Measurements from ENCODE around the gene LBR. TPM values are rescaled to one million over a fixed set of nuclear protein-coding genes. Genes with fewer than 3 reads are reported as not detected.

The LBR gene
- total and polyA plus RNA-seq, 12 donors, result 7.6 to 22.6 (median 10.3) TPM

- no peaks in the 10 kb centered on the region for H3K36me3 ChIP-seq
- ATAC-seq, result no peak
- no peak for DNase-seq
- no peaks in the 10 kb centered on the region for H3K9me3 ChIP-seq
- H3K4me3 ChIP-seq, result no peak overlapping the region
- no peak for TF ChIP-seq CTCF (IDR thresholded peaks at IDR 0.05)
- H3K27me3 ChIP-seq, result peaks cover 0 to 10% (median 5%) of the 10 kb centered on the region in 7 donors
- 89 to 92% methylated on average over 4 of the region's 4 CpGs for WGBS, 2 donors
- intact Hi-C loops (cut with DNase I), result no loop called here
- H3K4me1 ChIP-seq, result no peaks in the 10 kb centered on the region
- H3K27ac ChIP-seq, result no peak overlapping the region
These were observed 52.8 kb downstream of the LBR start for GRCh38 chr1:225374996-225375395.

GRCh38 chr1:225373155-225373554 is 54.7 kb downstream of the LBR start:
- DNase-seq, result no peak
- whole genome bisulfite sequencing, 2 donors, result 85 to 89% methylated on average over 21 of the region's 21 CpGs
- no peak for TF ChIP-seq CTCF (IDR thresholded peaks at IDR 0.05)
- H3K9me3 ChIP-seq, result no peaks in the 10 kb centered on the region
- no peak overlapping the region for H3K27ac ChIP-seq
- H3K4me3 ChIP-seq, result no peak overlapping the region
- H3K27me3 ChIP-seq, result peaks cover 0 to 25% (median 8%) of the 10 kb centered on the region in 7 donors
- intact Hi-C loops (cut with DNase I), result no loop called here
- no peak for ATAC-seq
- no peaks in the 10 kb centered on the region for H3K4me1 ChIP-seq
- no peaks in the 10 kb centered on the region for H3K36me3 ChIP-seq

- no peaks in the 10 kb centered on the region for H3K4me1 ChIP-seq
- peaks cover 0 to 31% (median 14%) of the 10 kb centered on the region in 7 donors for H3K27me3 ChIP-seq
- TF ChIP-seq CTCF (IDR thresholded peaks at IDR 0.05), result no peak
- H3K27ac ChIP-seq, result no peak overlapping the region
- WGBS, 2 donors, result 79 to 83% methylated on average over 3 of the region's 3 CpGs
- intact Hi-C loops (cut with DNase I), result no loop called here
- no peaks in the 10 kb centered on the region for H3K9me3 ChIP-seq
- H3K36me3 ChIP-seq, result no peaks in the 10 kb centered on the region
- DNase-seq, result no peak
- no peak for ATAC-seq
- no peak overlapping the region for H3K4me3 ChIP-seq
These were observed 56.4 kb downstream of the LBR start for GRCh38 chr1:225371366-225372010.

- TF ChIP-seq CTCF (IDR thresholded peaks at IDR 0.05), result no peak
- Histone ChIP-seq H3K27ac (no peak overlapping the region), H3K27me3 (peaks cover 0 to 55% (median 14%) of the 10 kb centered on the region in 7 donors), H3K9me3 (no peaks in the 10 kb centered on the region), H3K4me1 (no peaks in the 10 kb centered on the region), H3K4me3 (no peak overlapping the region), H3K36me3 (no peaks in the 10 kb centered on the region)
- ATAC-seq, result no peak
- WGBS, 2 donors, result 76 to 80% methylated on average over 3 of the region's 3 CpGs
- no peak for DNase-seq
- intact Hi-C loops (cut with DNase I), result loop anchor here in 1 of 10 donors (10.0 kb wide), 1 partner anchor 347 kb away; no protein-coding TSS in a partner anchor
These were observed 59.7 kb downstream of the LBR start for GRCh38 chr1:225368036-225368552.

All from heart right ventricle (tissue), 16 donors.